Suprapubic skin (tissue), 4 donors: ENCODE measurements around the gene PCK2. TPM values are rescaled to one million over a fixed set of nuclear protein-coding genes. Genes with fewer than 3 reads are reported as not detected.

Experiments used
- DNase-seq, 2 donors: peaks; one replicate each; pipeline ENCODE4 v3.0.0-alpha.2; 2019; ENCODE audit warnings: low spot score in 2 of 2
- H3K27ac ChIP-seq: fragments of 200-600 bp; sonication (generic); one replicate; pipeline ENCODE4 v1.5.1; 2019
- H3K27me3 ChIP-seq: fragments of 200-600 bp; sonication (generic); one replicate; pipeline ENCODE4 v1.5.1; 2019
- H3K36me3 ChIP-seq: fragments of 200-600 bp; sonication (generic); one replicate; pipeline ENCODE4 v1.5.1; 2019
- H3K4me1 ChIP-seq: fragments of 200-600 bp; sonication (generic); one replicate; pipeline ENCODE4 v1.5.1; 2019
- H3K4me3 ChIP-seq: fragments of 200-600 bp; sonication (generic); one replicate; pipeline ENCODE4 v1.5.1; 2019; ENCODE audit warnings: mild to moderate bottlenecking
- H3K9me3 ChIP-seq: fragments of 200-600 bp; sonication (generic); one replicate; pipeline ENCODE4 v1.5.1; 2019
- EP300 ChIP-seq: sonication (generic); formaldehyde crosslinking; IDR thresholded peaks from one replicate; pipeline ENCODE4 v1.6.1; 2017; ENCODE audit warnings: antibody characterized with exemption
- POLR2A ChIP-seq, 2 donors: fragments of 450-650 bp; IDR thresholded peaks; one replicate each; pipeline ENCODE4 v1.6.1; 2017; ENCODE audit warnings: antibody characterized with exemption in 2 of 2, mild to moderate bottlenecking in 2 of 2, moderate library complexity in 2 of 2
- POLR2AphosphoS5 ChIP-seq, 3 donors: sonication (generic); formaldehyde crosslinking; IDR thresholded peaks; one replicate each; pipeline ENCODE4 v1.6.1; 2017; ENCODE audit warnings: antibody characterized with exemption in 3 of 3
- WGBS: methylation state at CpG from one replicate; pipeline ENCODE4 v1.1.5; 2018; 5-methylcytosine and 5-hydroxymethylcytosine counted together
- total RNA-seq, 4 donors: library from RNA; depleted of rRNA; stranded (reverse); fragments of >200 nt; gene quantifications; one replicate each; pipeline ENCODE4 v1.1.0, GENCODE V29; 2016
- TF ChIP-seq, protein P1 (sequence below), 2 donors: fragments of 200-600 bp in 1 of 2; fragments of 450-650 bp in 1 of 2; sonication (generic) in 1 of 2; IDR thresholded peaks; one replicate each; pipeline ENCODE4 v1.5.1; 2016 to 2019; ENCODE audit warnings: antibody characterized with exemption in 2 of 2, mild to moderate bottlenecking in 1 of 2, moderate library complexity in 1 of 2

PCK2 gene
- total RNA-seq, 4 donors from 2014 or later: 9.2 to 25.1 (median 14.4) TPM

DNA sequence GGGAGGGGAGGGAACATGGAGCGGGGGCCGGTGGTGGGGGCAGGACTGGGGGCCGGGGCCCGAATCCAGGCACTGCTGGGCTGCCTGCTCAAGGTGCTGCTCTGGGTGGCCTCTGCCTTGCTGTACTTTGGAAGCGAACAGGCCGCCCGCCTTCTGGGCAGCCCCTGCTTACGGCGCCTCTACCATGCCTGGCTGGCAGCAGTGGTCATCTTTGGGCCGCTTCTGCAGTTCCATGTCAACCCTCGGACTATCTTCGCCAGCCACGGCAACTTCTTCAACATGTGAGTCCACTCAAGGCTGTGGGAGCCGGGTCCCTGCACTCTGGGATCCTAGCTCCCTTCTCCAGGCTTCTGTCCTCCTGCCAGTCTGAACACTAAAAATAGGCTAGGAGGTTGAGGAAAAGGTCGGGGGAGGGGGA is 37.4 kb downstream of the PCK2 start:
- peaks cover 19% of the 10 kb centered on the region for H3K4me1 ChIP-seq
- H3K27ac ChIP-seq: peak overlapping the region; percentile 24
- no peaks in the 10 kb centered on the region for H3K27me3 ChIP-seq
- H3K36me3 ChIP-seq: no peaks in the 10 kb centered on the region
- no peak for TF ChIP-seq EP300
- TF ChIP-seq, protein P1, sequence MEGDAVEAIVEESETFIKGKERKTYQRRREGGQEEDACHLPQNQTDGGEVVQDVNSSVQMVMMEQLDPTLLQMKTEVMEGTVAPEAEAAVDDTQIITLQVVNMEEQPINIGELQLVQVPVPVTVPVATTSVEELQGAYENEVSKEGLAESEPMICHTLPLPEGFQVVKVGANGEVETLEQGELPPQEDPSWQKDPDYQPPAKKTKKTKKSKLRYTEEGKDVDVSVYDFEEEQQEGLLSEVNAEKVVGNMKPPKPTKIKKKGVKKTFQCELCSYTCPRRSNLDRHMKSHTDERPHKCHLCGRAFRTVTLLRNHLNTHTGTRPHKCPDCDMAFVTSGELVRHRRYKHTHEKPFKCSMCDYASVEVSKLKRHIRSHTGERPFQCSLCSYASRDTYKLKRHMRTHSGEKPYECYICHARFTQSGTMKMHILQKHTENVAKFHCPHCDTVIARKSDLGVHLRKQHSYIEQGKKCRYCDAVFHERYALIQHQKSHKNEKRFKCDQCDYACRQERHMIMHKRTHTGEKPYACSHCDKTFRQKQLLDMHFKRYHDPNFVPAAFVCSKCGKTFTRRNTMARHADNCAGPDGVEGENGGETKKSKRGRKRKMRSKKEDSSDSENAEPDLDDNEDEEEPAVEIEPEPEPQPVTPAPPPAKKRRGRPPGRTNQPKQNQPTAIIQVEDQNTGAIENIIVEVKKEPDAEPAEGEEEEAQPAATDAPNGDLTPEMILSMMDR (IDR thresholded peaks at IDR 0.05): no peak
- DNase-seq: no peak
- no peaks in the 10 kb centered on the region for H3K9me3 ChIP-seq
- WGBS: 89% methylated on average over 9 of the region's 15 CpGs
- H3K4me3 ChIP-seq: no peak overlapping the region

DNA sequence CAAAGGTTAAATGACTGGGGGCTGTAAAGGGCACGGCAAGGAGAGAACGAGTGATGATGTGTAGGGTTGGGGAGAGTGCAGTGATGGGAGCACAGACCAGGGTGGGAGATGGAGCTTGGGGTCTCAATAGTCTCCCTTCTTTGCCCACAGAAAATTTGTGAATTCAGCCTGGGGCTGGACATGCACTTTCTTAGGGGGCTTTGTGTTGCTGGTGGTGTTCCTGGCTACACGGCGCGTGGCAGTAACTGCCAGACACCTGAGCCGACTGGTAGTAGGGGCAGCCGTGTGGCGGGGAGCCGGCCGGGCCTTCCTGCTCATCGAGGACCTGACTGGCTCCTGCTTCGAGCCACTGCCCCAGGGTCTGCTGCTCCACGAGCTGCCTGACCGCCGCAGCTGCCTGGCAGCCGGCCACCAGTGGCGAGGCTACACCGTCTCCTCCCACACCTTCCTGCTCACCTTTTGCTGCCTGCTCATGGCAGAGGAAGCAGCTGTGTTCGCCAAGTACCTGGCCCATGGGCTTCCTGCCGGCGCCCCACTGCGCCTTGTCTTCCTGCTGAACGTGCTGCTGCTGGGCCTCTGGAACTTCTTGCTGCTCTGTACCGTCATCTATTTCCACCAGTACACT is 38.1 kb downstream of the PCK2 start:
- WGBS: 53% methylated on average over 14 of the region's 24 CpGs
- Histone ChIP-seq H3K27ac (peak overlapping the region; percentile 44), H3K4me1 (peaks cover 25% of the 10 kb centered on the region), H3K36me3 (no peaks in the 10 kb centered on the region), H3K9me3 (no peaks in the 10 kb centered on the region), H3K27me3 (no peaks in the 10 kb centered on the region), H3K4me3 (no peak overlapping the region)
- no peak for DNase-seq
- TF ChIP-seq, protein P1 (IDR thresholded peaks at IDR 0.05): no peak
- TF ChIP-seq EP300 (no peak), POLR2AphosphoS5 (IDR thresholded peaks at IDR 0.05) (no peak), POLR2A (IDR thresholded peaks at IDR 0.05) (no peak)

DNA sequence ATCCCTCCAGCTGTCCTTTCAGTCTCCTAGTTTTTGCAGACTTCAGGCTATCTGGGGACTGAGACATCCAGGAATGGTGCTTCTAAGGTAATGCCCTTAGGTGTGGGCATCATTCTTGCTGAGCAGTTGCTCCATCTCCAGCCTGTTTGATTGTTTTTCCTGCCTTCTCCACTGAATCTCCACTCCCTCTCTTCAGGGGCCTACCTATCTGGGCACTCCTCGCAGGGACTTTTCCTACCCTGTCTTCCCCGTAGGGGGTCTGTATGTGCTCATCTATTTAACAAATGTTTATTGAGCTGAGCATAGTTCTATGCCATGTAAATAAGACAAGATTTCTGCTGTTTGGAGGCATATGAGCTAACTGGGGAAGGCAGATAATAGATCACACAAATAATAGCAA is 38.9 kb downstream of the PCK2 start:
- Histone ChIP-seq H3K9me3 (no peaks in the 10 kb centered on the region), H3K27me3 (no peaks in the 10 kb centered on the region), H3K36me3 (peaks cover 6% of the 10 kb centered on the region), H3K4me3 (no peak overlapping the region), H3K27ac (no peak overlapping the region), H3K4me1 (peaks cover 33% of the 10 kb centered on the region)
- no peak for DNase-seq
- 94% methylated on average over 2 of the region's 2 CpGs for WGBS
- TF ChIP-seq POLR2A (IDR thresholded peaks at IDR 0.05) (no peak), POLR2AphosphoS5 (IDR thresholded peaks at IDR 0.05) (no peak), EP300 (no peak)
- TF ChIP-seq, protein P1 (IDR thresholded peaks at IDR 0.05): no peak

DNA sequence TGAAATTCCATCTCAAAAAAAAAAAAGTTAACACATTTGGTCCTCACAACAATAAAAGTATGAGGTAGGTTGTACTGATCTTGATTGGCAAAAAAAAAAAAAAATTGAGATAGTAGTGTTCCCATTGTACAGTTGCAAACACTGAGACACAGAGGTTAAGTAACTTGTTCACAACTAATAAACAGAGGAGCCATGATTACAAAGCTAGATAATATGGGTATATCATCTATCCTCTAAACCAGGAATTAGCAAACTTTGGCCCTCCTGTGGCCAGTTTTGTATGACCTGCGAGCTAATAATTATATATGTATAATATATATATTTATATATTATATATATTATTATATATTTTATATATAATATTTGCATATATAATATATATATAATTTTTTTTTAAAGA is 39.6 kb downstream of the PCK2 start:
- WGBS: 100% methylated on average over 1 of the region's 1 CpG
- no peak for TF ChIP-seq POLR2A (IDR thresholded peaks at IDR 0.05)
- no peak for TF ChIP-seq POLR2AphosphoS5 (IDR thresholded peaks at IDR 0.05)
- TF ChIP-seq, protein P1 (IDR thresholded peaks at IDR 0.05): no peak
- TF ChIP-seq EP300: no peak

DNA sequence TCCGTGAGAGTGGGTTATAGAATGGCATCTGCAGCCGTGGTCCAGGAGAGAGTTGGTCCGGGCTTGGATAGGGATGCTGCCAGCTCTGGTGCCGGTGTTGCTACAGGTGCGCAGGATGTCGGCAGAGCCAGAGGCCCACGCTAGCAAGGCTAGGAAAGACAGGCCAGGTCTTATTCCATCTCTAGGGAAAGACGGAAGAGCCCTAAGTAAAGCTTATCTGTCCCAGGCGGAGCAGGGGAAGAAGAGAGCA is 41.4 kb downstream of the PCK2 start:
- TF ChIP-seq POLR2A (IDR thresholded peaks at IDR 0.05) (no peak), EP300 (no peak), POLR2AphosphoS5 (IDR thresholded peaks at IDR 0.05) (no peak)
- TF ChIP-seq, protein P1 (IDR thresholded peaks at IDR 0.05): no peak
- 7% methylated on average over 9 of the region's 9 CpGs for WGBS

More for the DNA sequence above, 39.6 kb downstream of the PCK2 start:
- H3K4me3 ChIP-seq: no peak overlapping the region
- no peak for DNase-seq
- H3K4me1 ChIP-seq: peaks cover 34% of the 10 kb centered on the region
- peaks cover 13% of the 10 kb centered on the region for H3K36me3 ChIP-seq
- no peaks in the 10 kb centered on the region for H3K27me3 ChIP-seq
- no peak overlapping the region for H3K27ac ChIP-seq
- no peaks in the 10 kb centered on the region for H3K9me3 ChIP-seq

More for the DNA sequence above, 41.4 kb downstream of the PCK2 start:
- H3K27ac ChIP-seq: peak overlapping the region; percentile 93
- H3K27me3 ChIP-seq: no peaks in the 10 kb centered on the region
- H3K4me1 ChIP-seq: peaks cover 52% of the 10 kb centered on the region
- H3K4me3 ChIP-seq: peak overlapping the region; percentile 99
- H3K36me3 ChIP-seq: peaks cover 22% of the 10 kb centered on the region
- DNase-seq: no peak
- no peaks in the 10 kb centered on the region for H3K9me3 ChIP-seq
